HEK293T (cell line): ENCODE results near the gene MEF2C.
"Not testable (repeated sequence)": the region's sequence is repeated elsewhere in the genome, so short reads cannot be mapped to it uniquely, and the experiment has no call there.

Experiments used
- CTCF ChIA-PET: fragments of 350-600 bp; formaldehyde crosslinking; extraction: SDS; loops from one replicate; lab custom pipeline; 2021; ENCODE audit warnings: antibody characterized with exemption, inconsistent platforms; lab: Yijun Ruan, JAX
- POLR2A ChIA-PET: fragments of 350-600 bp; formaldehyde crosslinking; extraction: SDS; loops from one replicate; lab custom pipeline; 2020; ENCODE audit warnings: antibody characterized with exemption, inconsistent platforms; lab: Yijun Ruan, JAX
- DNase-seq: peaks from one replicate; pipeline ENCODE4 v3.0.0; 2012; ENCODE audit warnings: mixed read lengths; ENCODE audit errors: extremely low spot score
- ARNT ChIP-seq: fragments of 450-650 bp; IDR thresholded peaks from 2 replicates; pipeline ENCODE4 v1.6.1; 2017; ENCODE audit warnings: mild to moderate bottlenecking
- BHLHE40 ChIP-seq: fragments of 450-650 bp; IDR thresholded peaks from 2 replicates; pipeline ENCODE4 v1.6.1; 2016; ENCODE audit warnings: mild to moderate bottlenecking, moderate library complexity, borderline replicate concordance
- CTBP1 ChIP-seq: fragments of 450-650 bp; IDR thresholded peaks from 2 replicates; pipeline ENCODE4 v1.6.1; 2016; ENCODE audit warnings: borderline replicate concordance
- ELF4 ChIP-seq: fragments of 450-650 bp; IDR thresholded peaks from 2 replicates; pipeline ENCODE4 v1.6.1; 2017; ENCODE audit warnings: antibody characterized with exemption
- FOXA1 ChIP-seq: fragments of 450-650 bp; IDR thresholded peaks from 2 replicates; pipeline ENCODE4 v1.6.1; 2016; ENCODE audit warnings: mild to moderate bottlenecking
- FOXK2 ChIP-seq: fragments of 450-650 bp; IDR thresholded peaks from 2 replicates; pipeline ENCODE4 v1.6.1; 2016; ENCODE audit warnings: mild to moderate bottlenecking
- FOXM1 ChIP-seq: fragments of 450-650 bp; IDR thresholded peaks from 2 replicates; pipeline ENCODE4 v1.6.1; 2017; ENCODE audit warnings: mild to moderate bottlenecking, borderline replicate concordance
- HDGF ChIP-seq: fragments of 450-650 bp; IDR thresholded peaks from 2 replicates; pipeline ENCODE4 v1.6.1; 2017; ENCODE audit warnings: antibody characterized with exemption, borderline replicate concordance
- L3MBTL2 ChIP-seq: fragments of 450-650 bp; conservative IDR thresholded peaks from 2 replicates; pipeline ENCODE4 v1.6.1; 2016; ENCODE audit warnings: mild to moderate bottlenecking
- LEF1 ChIP-seq: fragments of 450-650 bp; IDR thresholded peaks from 2 replicates; pipeline ENCODE4 v1.6.1; 2017; ENCODE audit warnings: mild to moderate bottlenecking, borderline replicate concordance
- NFRKB ChIP-seq: fragments of 450-650 bp; IDR thresholded peaks from 2 replicates; pipeline ENCODE4 v1.6.1; 2016; ENCODE audit warnings: mild to moderate bottlenecking, moderate library complexity
- PKNOX1 ChIP-seq: fragments of 450-650 bp; IDR thresholded peaks from 2 replicates; pipeline ENCODE4 v1.6.1; 2016
- SP1 ChIP-seq: fragments of 450-650 bp; IDR thresholded peaks from 2 replicates; pipeline ENCODE4 v1.6.1; 2017
- SUZ12 ChIP-seq: fragments of 450-650 bp; IDR thresholded peaks from 2 replicates; pipeline ENCODE4 v1.6.1; 2016; ENCODE audit warnings: mild to moderate bottlenecking
- TARDBP ChIP-seq: fragments of 450-650 bp; IDR thresholded peaks from 2 replicates; pipeline ENCODE4 v1.6.1; 2016
- ZNF384 ChIP-seq: fragments of 450-650 bp; IDR thresholded peaks from 2 replicates; pipeline ENCODE4 v1.6.1; 2016

Gene MEF2C

GRCh38 chr5:88925692-88926490, 42.9 kb upstream of the MEF2C start:
- no peak for TF ChIP-seq ELF4
- TF ChIP-seq PKNOX1 = no peak
- TF ChIP-seq HDGF = no peak
- TF ChIP-seq CTBP1 = no peak
- no peak for TF ChIP-seq NFRKB
- no peak for TF ChIP-seq ARNT
- TF ChIP-seq FOXK2 = no peak
- no peak for TF ChIP-seq BHLHE40
- no peak for TF ChIP-seq SUZ12
- no peak for TF ChIP-seq FOXM1
- no peak for TF ChIP-seq SP1
- TF ChIP-seq ZNF384 = no peak
- no peak for TF ChIP-seq FOXA1
- no peak for TF ChIP-seq TARDBP
- TF ChIP-seq LEF1 = no peak
- no peak for TF ChIP-seq L3MBTL2
- CTCF ChIA-PET = no interaction called here
- POLR2A ChIA-PET = no interaction called here
- DNase-seq = no peak

GRCh38 chr5:88924330-88924657, 41.3 kb upstream of the MEF2C start:
- CTCF ChIA-PET = no interaction called here
- TF ChIP-seq BHLHE40 (no peak), L3MBTL2 (no peak), FOXK2 (no peak), HDGF (no peak), NFRKB (no peak), PKNOX1 (no peak), CTBP1 (no peak), LEF1 (no peak)
- POLR2A ChIA-PET = no interaction called here
- no peak for DNase-seq

- TF ChIP-seq BHLHE40 = no peak
- TF ChIP-seq FOXM1 = no peak
- no peak for TF ChIP-seq ARNT
- no peak for TF ChIP-seq NFRKB
- TF ChIP-seq PKNOX1 = no peak
- no peak for TF ChIP-seq SUZ12
- TF ChIP-seq LEF1 = no peak
- no peak for TF ChIP-seq FOXK2
- no peak for TF ChIP-seq TARDBP
- no peak for TF ChIP-seq CTBP1
- no peak for TF ChIP-seq ZNF384
- TF ChIP-seq L3MBTL2 = no peak
- TF ChIP-seq ELF4 = no peak
- TF ChIP-seq SP1 = no peak
- no peak for TF ChIP-seq HDGF
- no peak for TF ChIP-seq FOXA1
- DNase-seq = no peak
- ChIA-PET POLR2A (no interaction called here), CTCF (no interaction called here)
Observed at GRCh38 chr5:88923623-88924329, 40.8 kb upstream of the MEF2C start.

GRCh38 chr5:88912743-88913142, 29.8 kb upstream of the MEF2C start:
- POLR2A ChIA-PET, CTCF ChIA-PET, DNase-seq: not testable (repeated sequence)

- DNase-seq, POLR2A ChIA-PET, CTCF ChIA-PET: not testable (repeated sequence)
Observed at GRCh38 chr5:88911059-88911572, 28.1 kb upstream of the MEF2C start.

- POLR2A ChIA-PET, DNase-seq, CTCF ChIA-PET: not testable (repeated sequence)
Observed at GRCh38 chr5:88904478-88904877, 21.5 kb upstream of the MEF2C start.

GRCh38 chr5:88903966-88904365, 21.0 kb upstream of the MEF2C start:
- POLR2A ChIA-PET, CTCF ChIA-PET: not testable (repeated sequence)

GRCh38 chr5:88901077-88901476, 18.1 kb upstream of the MEF2C start:
- DNase-seq, CTCF ChIA-PET, POLR2A ChIA-PET: not testable (repeated sequence)

More at GRCh38 chr5:88903966-88904365, 21.0 kb upstream of the MEF2C start:
- DNase-seq = not testable (repeated sequence)
